ENCODE data around the gene CREB5.

- TF ChIP-seq POLR2A (IDR thresholded peaks at IDR 0.05) = no peak
- TF ChIP-seq POLR2AphosphoS5 (IDR thresholded peaks at IDR 0.05) = no peak
- TF ChIP-seq EP300 (IDR thresholded peaks at IDR 0.05) = no peak
Observed at GRCh38 chr7:28474640-28475039, 62.3 kb downstream of the CREB5 start.
